ENCODE data around the gene DRG2. TPM values are rescaled to one million over a fixed set of nuclear protein-coding genes. Genes with fewer than 3 reads are reported as not detected.

The DRG2 gene
- total RNA-seq, 1 experiment from 2014 or later: 42.7 TPM

DNA sequence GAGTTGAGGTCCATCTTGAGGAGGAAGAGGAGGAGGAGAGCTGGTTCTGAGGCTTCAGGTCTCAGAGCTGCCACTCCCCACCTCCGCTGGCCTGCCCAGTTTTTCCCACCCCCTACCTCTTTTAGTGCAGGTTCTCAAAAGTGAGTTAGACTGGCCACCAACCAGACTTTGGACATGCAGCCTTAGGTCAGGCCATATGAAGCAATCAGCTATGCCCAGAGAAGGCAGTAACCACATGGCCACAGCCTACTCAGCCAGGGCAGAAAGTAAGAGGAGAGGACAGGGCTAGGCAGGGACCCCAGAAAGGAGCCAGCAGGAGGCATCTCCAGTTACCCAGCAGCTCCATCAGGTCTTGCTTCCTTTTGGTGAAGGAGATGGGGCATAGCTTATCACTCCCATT lies 29.8 kb downstream of the DRG2 start:
- ChIA-PET CTCF (no interaction called here), POLR2A (ENCODE audit: low non-redundant PET) (no interaction called here)
- TF ChIP-seq EZH2 (IDR thresholded peaks at IDR 0.05; ENCODE audit: borderline replicate concordance, low read depth, low read length, poor library complexity, severe bottlenecking) (no peak), CTCF (conservative IDR thresholded peaks at IDR 0.05; ENCODE audit: low read depth, low read length) (no peak)
- H3K9me3 ChIP-seq (ENCODE audit: low read depth, low read length, poor library complexity, severe bottlenecking): no peaks in the 10 kb centered on the region
- DNase-seq (ENCODE audit: low spot score): no peak
- no peak overlapping the region for H3K4me3 ChIP-seq (ENCODE audit: low read depth, low read length, poor library complexity, severe bottlenecking)
- no TSS peak for BruUV-seq (replicated peaks)
- H3K36me3 ChIP-seq (ENCODE audit: insufficient read depth, low read length, poor library complexity, severe bottlenecking): no peaks in the 10 kb centered on the region
- H3K27ac ChIP-seq (ENCODE audit: low read depth, low read length, poor library complexity, severe bottlenecking): no peak overlapping the region
- H3K4me1 ChIP-seq (ENCODE audit: insufficient read depth, low read length, poor library complexity, severe bottlenecking): no peaks in the 10 kb centered on the region
- intact Hi-C loops (cut with micrococcal nuclease; ENCODE audit: unreplicated experiment): no loop called here
- H3K27me3 ChIP-seq (replicated peaks; ENCODE audit: insufficient read depth, low read depth, low read length, poor library complexity): no peaks in the 10 kb centered on the region

DNA sequence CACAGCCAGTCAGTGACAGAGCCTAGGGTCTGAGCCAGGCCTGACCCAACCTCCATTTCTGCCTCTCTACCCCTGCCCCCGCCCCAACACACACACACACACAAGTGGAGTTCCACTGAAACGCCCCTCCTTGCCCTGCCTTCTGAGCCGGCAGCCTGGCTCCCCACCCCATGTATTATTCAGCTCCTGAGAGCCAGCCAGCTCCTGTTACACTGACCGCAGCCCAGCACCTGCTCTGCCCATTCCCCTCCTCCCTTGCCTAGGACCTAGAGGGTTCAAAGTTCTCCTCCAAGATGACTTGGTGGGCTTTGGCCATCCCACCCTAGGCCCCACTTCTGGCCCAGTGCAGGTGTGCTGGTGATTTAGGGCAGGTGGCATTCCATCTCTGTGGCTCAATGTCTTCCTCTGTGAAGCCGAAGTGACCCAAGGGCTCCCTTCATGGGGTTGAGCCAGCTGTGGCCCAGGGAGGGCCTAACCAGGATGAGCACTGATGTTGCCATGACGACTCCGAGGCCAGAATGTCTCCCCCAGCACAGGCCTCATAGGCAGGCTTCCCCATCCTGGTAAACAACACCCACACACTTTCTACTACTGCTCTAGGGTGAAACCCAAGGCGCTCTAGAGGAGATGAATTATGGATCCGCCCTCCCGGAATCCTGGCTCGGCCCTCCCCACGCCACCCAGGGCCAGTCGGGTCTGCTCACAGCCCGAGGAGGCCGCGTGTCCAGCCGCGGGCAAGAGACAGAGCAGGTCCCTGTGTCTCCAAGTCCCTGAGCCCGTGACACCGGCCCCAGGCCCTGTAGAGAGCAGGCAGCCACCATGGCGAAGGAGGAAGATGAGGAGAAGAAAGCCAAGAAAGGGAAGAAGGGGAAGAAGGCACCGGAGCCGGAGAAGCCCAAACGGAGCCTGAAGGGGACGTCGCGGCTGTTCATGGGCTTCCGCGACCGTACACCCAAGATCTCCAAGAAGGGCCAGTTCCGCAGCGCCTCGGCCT lies 30.5 kb downstream of the DRG2 start:
- no TSS peak for BruUV-seq (replicated peaks)
- H3K36me3 ChIP-seq (ENCODE audit: insufficient read depth, low read length, poor library complexity, severe bottlenecking): no peaks in the 10 kb centered on the region
- no peak overlapping the region for H3K27ac ChIP-seq (ENCODE audit: low read depth, low read length, poor library complexity, severe bottlenecking)
- ChIA-PET POLR2A (ENCODE audit: low non-redundant PET) (no interaction called here), CTCF (no interaction called here)
- H3K27me3 ChIP-seq (replicated peaks; ENCODE audit: insufficient read depth, low read depth, low read length, poor library complexity): no peaks in the 10 kb centered on the region
- DNase-seq (ENCODE audit: low spot score): no peak
- H3K4me3 ChIP-seq (ENCODE audit: low read depth, low read length, poor library complexity, severe bottlenecking): no peak overlapping the region
- intact Hi-C loops (cut with micrococcal nuclease; ENCODE audit: unreplicated experiment): no loop called here
- TF ChIP-seq EZH2 (IDR thresholded peaks at IDR 0.05; ENCODE audit: borderline replicate concordance, low read depth, low read length, poor library complexity, severe bottlenecking) (no peak), CTCF (conservative IDR thresholded peaks at IDR 0.05; ENCODE audit: low read depth, low read length) (no peak)
- no peaks in the 10 kb centered on the region for H3K9me3 ChIP-seq (ENCODE audit: low read depth, low read length, poor library complexity, severe bottlenecking)
- H3K4me1 ChIP-seq (ENCODE audit: insufficient read depth, low read length, poor library complexity, severe bottlenecking): no peaks in the 10 kb centered on the region

GRCh38 chr17:18119166-18119745 lies 31.5 kb downstream of the DRG2 start:
- Histone ChIP-seq H3K27me3 (replicated peaks; ENCODE audit: insufficient read depth, low read depth, low read length, poor library complexity) (no peaks in the 10 kb centered on the region), H3K27ac (ENCODE audit: low read depth, low read length, poor library complexity, severe bottlenecking) (no peak overlapping the region), H3K36me3 (ENCODE audit: insufficient read depth, low read length, poor library complexity, severe bottlenecking) (no peaks in the 10 kb centered on the region), H3K4me3 (ENCODE audit: low read depth, low read length, poor library complexity, severe bottlenecking) (no peak overlapping the region), H3K9me3 (ENCODE audit: low read depth, low read length, poor library complexity, severe bottlenecking) (no peaks in the 10 kb centered on the region), H3K4me1 (ENCODE audit: insufficient read depth, low read length, poor library complexity, severe bottlenecking) (no peaks in the 10 kb centered on the region)
- BruUV-seq (replicated peaks): no TSS peak
- intact Hi-C loops (cut with micrococcal nuclease; ENCODE audit: unreplicated experiment): no loop called here
- TF ChIP-seq CTCF (conservative IDR thresholded peaks at IDR 0.05; ENCODE audit: low read depth, low read length) (no peak), EZH2 (IDR thresholded peaks at IDR 0.05; ENCODE audit: borderline replicate concordance, low read depth, low read length, poor library complexity, severe bottlenecking) (no peak)
- CTCF ChIA-PET: no interaction called here
- DNase-seq (ENCODE audit: low spot score): no peak
- POLR2A ChIA-PET (ENCODE audit: low non-redundant PET): no interaction called here

Data from A673 (cell line).